Activated T-helper 2 cell treated with anti-CD3 and anti-CD28 coated beads, Interferon-gamma antibody, Interleukin-2, Interleukin-4, amounts not matched to agents 10 μg/mL and 5 μg/mL and 100 μg/mL, durations not matched to agents 14 hours and 24 hours and 36 hours (primary cell): ENCODE data around the gene DDX24. TPM values are rescaled to one million over a fixed set of nuclear protein-coding genes. Genes with fewer than 3 reads are reported as not detected.
A peak's percentile ranks its signal among the peaks of the same experiment; 100 is the strongest.

Source experiments
- DNase-seq: peaks from one replicate; pipeline ENCODE4 v3.0.0; 2021; ENCODE audit warnings: low spot score
- H3K27ac Mint-ChIP-seq: one replicate; pipeline ENCODE4 v1.8.0; 2021; ENCODE audit warnings: mixed read lengths
- H3K27me3 Mint-ChIP-seq: one replicate; pipeline ENCODE4 v1.8.0; 2021; ENCODE audit warnings: low read depth, mixed read lengths
- H3K36me3 Mint-ChIP-seq: one replicate; pipeline ENCODE4 v1.8.0; 2021; ENCODE audit warnings: low read depth, mixed read lengths
- H3K4me1 Mint-ChIP-seq: one replicate; pipeline ENCODE4 v1.8.0; 2021; ENCODE audit warnings: low read depth, mixed read lengths
- H3K4me3 Mint-ChIP-seq: one replicate; pipeline ENCODE4 v1.8.0; 2021; ENCODE audit warnings: low read depth, mild to moderate bottlenecking, moderate library complexity, mixed read lengths
- H3K9me3 Mint-ChIP-seq: one replicate; pipeline ENCODE4 v1.8.0; 2021; ENCODE audit warnings: mixed read lengths
- intact Hi-C: fragments of 100-400 bp; cut with micrococcal nuclease; formaldehyde crosslinking; loops from one replicate; pipeline ENCODE4 v1.15.1; 2023
- total RNA-seq: library from RNA; stranded (reverse); gene quantifications from 2 replicates; pipeline ENCODE4 v1.2.3, GENCODE V29; 2022

DDX24 gene
- total RNA-seq, 1 donor from 2014 or later, result 277 TPM

GRCh38 chr14:94112513-94113063, 31.6 kb upstream of the DDX24 start:
- H3K4me1 Mint-ChIP-seq, result peaks cover 5% of the 10 kb centered on the region
- no peaks in the 10 kb centered on the region for H3K9me3 Mint-ChIP-seq
- peaks cover 1% of the 10 kb centered on the region for H3K27me3 Mint-ChIP-seq
- no peak overlapping the region for H3K4me3 Mint-ChIP-seq
- DNase-seq, result no peak
- H3K27ac Mint-ChIP-seq, result no peak overlapping the region
- intact Hi-C loops, result no loop called here
- no peaks in the 10 kb centered on the region for H3K36me3 Mint-ChIP-seq

- intact Hi-C loops, result no loop called here
- Mint-ChIP-seq H3K27me3 (peaks cover 1% of the 10 kb centered on the region), H3K4me1 (peaks cover 5% of the 10 kb centered on the region), H3K27ac (no peak overlapping the region), H3K9me3 (no peaks in the 10 kb centered on the region), H3K4me3 (no peak overlapping the region), H3K36me3 (no peaks in the 10 kb centered on the region)
- no peak for DNase-seq
Observed at GRCh38 chr14:94111276-94112095, 30.5 kb upstream of the DDX24 start.

- DNase-seq, result no peak
- no peaks in the 10 kb centered on the region for H3K9me3 Mint-ChIP-seq
- H3K4me3 Mint-ChIP-seq, result no peak within 1 kb of the TSS
- no peak within 1 kb of the TSS for H3K27ac Mint-ChIP-seq
- H3K27me3 Mint-ChIP-seq, result peaks cover 1% of the 10 kb centered on the region
- no peaks in the 10 kb centered on the region for H3K36me3 Mint-ChIP-seq
- H3K4me1 Mint-ChIP-seq, result peaks cover 5% of the 10 kb centered on the region
- intact Hi-C loops, result no loop called here
Observed at GRCh38 chr14:94110552-94111181, 29.7 kb upstream of the DDX24 start, which contains the start of gene IFI27. Gene IFI27, plus strand, starts transcription at chr14:94110736.

GRCh38 chr14:94109915-94110250, 28.9 kb upstream of the DDX24 start:
- intact Hi-C loops, result no loop called here
- no peaks in the 10 kb centered on the region for H3K36me3 Mint-ChIP-seq
- no peak overlapping the region for H3K4me3 Mint-ChIP-seq
- peaks cover 5% of the 10 kb centered on the region for H3K4me1 Mint-ChIP-seq
- no peak overlapping the region for H3K27ac Mint-ChIP-seq
- H3K27me3 Mint-ChIP-seq, result peaks cover 1% of the 10 kb centered on the region
- H3K9me3 Mint-ChIP-seq, result no peaks in the 10 kb centered on the region
- no peak for DNase-seq

GRCh38 chr14:94104731-94105130, 23.7 kb upstream of the DDX24 start:
- Mint-ChIP-seq H3K27ac (no peak overlapping the region), H3K4me1 (no peaks in the 10 kb centered on the region), H3K9me3 (no peaks in the 10 kb centered on the region), H3K27me3 (no peaks in the 10 kb centered on the region), H3K4me3 (no peak overlapping the region), H3K36me3 (no peaks in the 10 kb centered on the region)
- no peak for DNase-seq
- intact Hi-C loops, result no loop called here

GRCh38 chr14:94103554-94104150, 22.6 kb upstream of the DDX24 start:
- H3K9me3 Mint-ChIP-seq, result no peaks in the 10 kb centered on the region
- no peak overlapping the region for H3K4me3 Mint-ChIP-seq
- no peak for DNase-seq
- no peaks in the 10 kb centered on the region for H3K4me1 Mint-ChIP-seq
- no peak overlapping the region for H3K27ac Mint-ChIP-seq
- no peaks in the 10 kb centered on the region for H3K36me3 Mint-ChIP-seq
- H3K27me3 Mint-ChIP-seq, result no peaks in the 10 kb centered on the region
- intact Hi-C loops, result no loop called here

GRCh38 chr14:94102768-94103482, 21.9 kb upstream of the DDX24 start:
- no peaks in the 10 kb centered on the region for H3K9me3 Mint-ChIP-seq
- H3K27ac Mint-ChIP-seq, result no peak overlapping the region
- intact Hi-C loops, result no loop called here
- H3K27me3 Mint-ChIP-seq, result no peaks in the 10 kb centered on the region
- no peak for DNase-seq
- no peaks in the 10 kb centered on the region for H3K36me3 Mint-ChIP-seq
- H3K4me1 Mint-ChIP-seq, result no peaks in the 10 kb centered on the region
- H3K4me3 Mint-ChIP-seq, result no peak overlapping the region

- Mint-ChIP-seq H3K9me3 (no peaks in the 10 kb centered on the region), H3K4me3 (no peak overlapping the region), H3K27ac (no peak overlapping the region), H3K4me1 (no peaks in the 10 kb centered on the region), H3K27me3 (no peaks in the 10 kb centered on the region), H3K36me3 (no peaks in the 10 kb centered on the region)
- no peak for DNase-seq
- intact Hi-C loops, result no loop called here
Observed at GRCh38 chr14:94101748-94102147, 20.7 kb upstream of the DDX24 start.

GRCh38 chr14:94100847-94101246, 19.8 kb upstream of the DDX24 start:
- no peak overlapping the region for H3K4me3 Mint-ChIP-seq
- no peaks in the 10 kb centered on the region for H3K36me3 Mint-ChIP-seq
- intact Hi-C loops, result no loop called here
- H3K27ac Mint-ChIP-seq, result no peak overlapping the region
- no peaks in the 10 kb centered on the region for H3K9me3 Mint-ChIP-seq
- DNase-seq, result no peak
- no peaks in the 10 kb centered on the region for H3K27me3 Mint-ChIP-seq
- H3K4me1 Mint-ChIP-seq, result no peaks in the 10 kb centered on the region

GRCh38 chr14:94099006-94099405, 18.0 kb upstream of the DDX24 start:
- no peaks in the 10 kb centered on the region for H3K27me3 Mint-ChIP-seq
- H3K9me3 Mint-ChIP-seq, result no peaks in the 10 kb centered on the region
- DNase-seq, result no peak
- no peaks in the 10 kb centered on the region for H3K4me1 Mint-ChIP-seq
- no peak overlapping the region for H3K4me3 Mint-ChIP-seq
- intact Hi-C loops, result no loop called here
- peak overlapping the region; percentile 29 for H3K27ac Mint-ChIP-seq
- H3K36me3 Mint-ChIP-seq, result no peaks in the 10 kb centered on the region

GRCh38 chr14:94098326-94098992, 17.5 kb upstream of the DDX24 start:
- intact Hi-C loops, result no loop called here
- no peaks in the 10 kb centered on the region for H3K36me3 Mint-ChIP-seq
- no peaks in the 10 kb centered on the region for H3K9me3 Mint-ChIP-seq
- DNase-seq, result no peak
- H3K27me3 Mint-ChIP-seq, result no peaks in the 10 kb centered on the region
- no peak overlapping the region for H3K4me3 Mint-ChIP-seq
- no peaks in the 10 kb centered on the region for H3K4me1 Mint-ChIP-seq
- H3K27ac Mint-ChIP-seq, result no peak overlapping the region

GRCh38 chr14:94097091-94097490, 16.1 kb upstream of the DDX24 start:
- intact Hi-C loops, result no loop called here
- Mint-ChIP-seq H3K4me3 (no peak overlapping the region), H3K27me3 (no peaks in the 10 kb centered on the region), H3K9me3 (no peaks in the 10 kb centered on the region), H3K4me1 (no peaks in the 10 kb centered on the region), H3K27ac (no peak overlapping the region), H3K36me3 (no peaks in the 10 kb centered on the region)
- DNase-seq, result no peak
